Activated naive CD8-positive, alpha-beta T cell treated with anti-CD3 and anti-CD28 coated beads for 36 hours (primary cell): ENCODE measurements around the gene HERC3. TPM values are rescaled to one million over a fixed set of nuclear protein-coding genes. Genes with fewer than 3 reads are reported as not detected.

Experiments used
- DNase-seq: peaks from one replicate; pipeline ENCODE4 v3.0.0; 2021
- H3K27ac Mint-ChIP-seq: one replicate; pipeline ENCODE4 v1.8.0; 2022; ENCODE audit warnings: mild to moderate bottlenecking, moderate library complexity, mixed read lengths
- H3K27me3 Mint-ChIP-seq: one replicate; pipeline ENCODE4 v1.8.0; 2022; ENCODE audit warnings: mild to moderate bottlenecking, mixed read lengths
- H3K36me3 Mint-ChIP-seq: one replicate; pipeline ENCODE4 v1.8.0; 2021; ENCODE audit warnings: mild to moderate bottlenecking, mixed read lengths
- H3K4me1 Mint-ChIP-seq: one replicate; pipeline ENCODE4 v1.8.0; 2021; ENCODE audit warnings: mixed read lengths
- H3K4me3 Mint-ChIP-seq: one replicate; pipeline ENCODE4 v1.8.0; 2022; ENCODE audit warnings: mild to moderate bottlenecking, moderate library complexity, mixed read lengths
- H3K9me3 Mint-ChIP-seq: one replicate; pipeline ENCODE4 v1.8.0; 2022; ENCODE audit warnings: mixed read lengths
- total RNA-seq, 2 experiments: library from RNA; stranded (reverse); gene quantifications; one replicate each; pipeline ENCODE4 v1.2.3, GENCODE V29; 2021

HERC3 gene
- total RNA-seq, 2 experiments from 2014 or later = 39.4 to 42.6 TPM

- Mint-ChIP-seq H3K36me3 (peaks cover 36% of the 10 kb centered on the region), H3K4me3 (no peak overlapping the region), H3K4me1 (peaks cover 24% of the 10 kb centered on the region), H3K9me3 (peaks cover 10% of the 10 kb centered on the region), H3K27me3 (no peaks in the 10 kb centered on the region), H3K27ac (no peak overlapping the region)
- no peak for DNase-seq
Observed at GRCh38 chr4:88621763-88622327, 29.6 kb downstream of the HERC3 start.

DNA sequence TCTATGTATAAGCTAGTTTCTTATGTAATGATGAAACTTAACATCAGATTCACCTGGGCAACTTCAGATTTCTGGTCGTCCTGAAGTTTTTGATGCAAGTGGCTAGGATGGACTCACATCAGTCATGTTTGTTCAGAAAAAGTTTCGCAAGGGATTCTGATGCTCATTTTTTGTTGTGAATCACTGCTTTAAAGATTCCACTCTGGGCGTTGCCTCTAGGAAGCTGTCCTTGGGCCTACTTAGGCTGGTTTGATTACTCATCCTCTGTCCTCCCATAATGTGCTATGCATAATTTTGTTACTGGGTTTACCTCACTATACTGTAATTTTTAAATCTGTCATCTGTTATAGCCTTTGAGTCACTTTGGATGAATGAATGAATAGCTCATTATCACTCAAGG, 30.8 kb downstream of the HERC3 start:
- Mint-ChIP-seq H3K9me3 (peaks cover 10% of the 10 kb centered on the region), H3K27me3 (no peaks in the 10 kb centered on the region), H3K36me3 (peaks cover 36% of the 10 kb centered on the region), H3K4me1 (peaks cover 25% of the 10 kb centered on the region), H3K4me3 (no peak overlapping the region), H3K27ac (no peak overlapping the region)
- no peak for DNase-seq

- DNase-seq = no peak
- Mint-ChIP-seq H3K4me1 (peaks cover 18% of the 10 kb centered on the region), H3K27ac (no peak overlapping the region), H3K27me3 (no peaks in the 10 kb centered on the region), H3K36me3 (peaks cover 36% of the 10 kb centered on the region), H3K4me3 (no peak overlapping the region), H3K9me3 (peaks cover 14% of the 10 kb centered on the region)
Observed at GRCh38 chr4:88628746-88629145, 36.5 kb downstream of the HERC3 start.

DNA sequence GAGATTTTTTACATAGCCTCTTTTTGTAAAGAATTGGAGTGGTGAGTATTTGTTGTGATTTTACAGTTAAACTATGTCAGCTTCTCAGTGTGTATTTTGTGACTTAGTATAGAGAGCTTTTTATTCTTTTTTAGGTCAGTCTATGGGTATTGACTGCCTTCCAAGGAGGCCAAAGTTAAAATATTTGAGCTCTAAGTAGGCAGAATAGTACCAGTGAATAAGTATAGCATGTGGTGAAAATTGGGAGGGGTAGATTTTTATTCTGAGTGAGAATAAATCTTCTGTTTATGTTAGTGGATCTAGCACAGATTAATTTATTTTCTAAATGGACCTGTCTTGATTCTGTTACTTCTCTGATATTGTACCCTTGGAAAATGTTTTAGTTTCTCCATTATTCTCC, 37.5 kb downstream of the HERC3 start:
- H3K36me3 Mint-ChIP-seq = peaks cover 31% of the 10 kb centered on the region
- DNase-seq = no peak
- H3K9me3 Mint-ChIP-seq = peaks cover 8% of the 10 kb centered on the region
- H3K4me1 Mint-ChIP-seq = peaks cover 18% of the 10 kb centered on the region
- H3K27ac Mint-ChIP-seq = no peak overlapping the region
- H3K27me3 Mint-ChIP-seq = no peaks in the 10 kb centered on the region
- H3K4me3 Mint-ChIP-seq = no peak overlapping the region

GRCh38 chr4:88630756-88631155, 38.5 kb downstream of the HERC3 start:
- Mint-ChIP-seq H3K4me1 (peaks cover 16% of the 10 kb centered on the region), H3K4me3 (no peak overlapping the region), H3K36me3 (peaks cover 31% of the 10 kb centered on the region), H3K27me3 (no peaks in the 10 kb centered on the region), H3K27ac (no peak overlapping the region), H3K9me3 (peaks cover 12% of the 10 kb centered on the region)
- DNase-seq = no peak

GRCh38 chr4:88643932-88644331, 51.7 kb downstream of the HERC3 start:
- DNase-seq = no peak
- H3K9me3 Mint-ChIP-seq = peaks cover 21% of the 10 kb centered on the region
- peaks cover 33% of the 10 kb centered on the region for H3K4me1 Mint-ChIP-seq
- H3K27ac Mint-ChIP-seq = no peak overlapping the region
- H3K36me3 Mint-ChIP-seq = peaks cover 14% of the 10 kb centered on the region
- H3K4me3 Mint-ChIP-seq = no peak overlapping the region
- H3K27me3 Mint-ChIP-seq = no peaks in the 10 kb centered on the region

- Mint-ChIP-seq H3K9me3 (peaks cover 8% of the 10 kb centered on the region), H3K36me3 (peaks cover 16% of the 10 kb centered on the region), H3K27me3 (no peaks in the 10 kb centered on the region), H3K4me3 (no peak overlapping the region), H3K4me1 (peaks cover 43% of the 10 kb centered on the region), H3K27ac (no peak overlapping the region)
- DNase-seq = no peak
Observed at GRCh38 chr4:88645994-88646393, 53.7 kb downstream of the HERC3 start.

- Mint-ChIP-seq H3K27me3 (no peaks in the 10 kb centered on the region), H3K4me3 (no peak overlapping the region), H3K9me3 (peaks cover 5% of the 10 kb centered on the region), H3K4me1 (peaks cover 43% of the 10 kb centered on the region), H3K36me3 (peaks cover 16% of the 10 kb centered on the region), H3K27ac (no peak overlapping the region)
- no peak for DNase-seq
Observed at GRCh38 chr4:88646528-88647280, 54.4 kb downstream of the HERC3 start.

DNA sequence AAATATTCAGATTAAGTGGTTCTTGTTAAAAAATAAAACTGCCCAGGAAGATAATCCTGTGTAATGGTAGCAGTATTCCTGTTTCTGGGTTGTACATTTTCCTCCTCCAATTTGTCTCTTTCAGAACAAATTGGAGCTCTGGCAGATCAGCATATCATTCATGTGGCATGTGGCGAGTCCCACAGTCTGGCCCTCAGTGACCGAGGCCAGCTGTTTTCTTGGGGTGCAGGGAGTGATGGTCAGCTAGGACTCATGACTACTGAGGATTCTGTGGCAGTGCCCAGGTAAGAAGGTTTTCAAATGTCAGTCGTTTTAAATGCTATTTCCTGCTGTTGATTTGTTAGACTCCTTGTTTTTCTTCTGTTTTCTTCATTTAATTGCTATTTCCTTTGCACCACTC, 57.4 kb downstream of the HERC3 start:
- H3K9me3 Mint-ChIP-seq = no peaks in the 10 kb centered on the region
- no peak overlapping the region for H3K4me3 Mint-ChIP-seq
- H3K36me3 Mint-ChIP-seq = peaks cover 5% of the 10 kb centered on the region
- no peak for DNase-seq
- peaks cover 53% of the 10 kb centered on the region for H3K4me1 Mint-ChIP-seq
- H3K27me3 Mint-ChIP-seq = no peaks in the 10 kb centered on the region
- no peak overlapping the region for H3K27ac Mint-ChIP-seq

DNA sequence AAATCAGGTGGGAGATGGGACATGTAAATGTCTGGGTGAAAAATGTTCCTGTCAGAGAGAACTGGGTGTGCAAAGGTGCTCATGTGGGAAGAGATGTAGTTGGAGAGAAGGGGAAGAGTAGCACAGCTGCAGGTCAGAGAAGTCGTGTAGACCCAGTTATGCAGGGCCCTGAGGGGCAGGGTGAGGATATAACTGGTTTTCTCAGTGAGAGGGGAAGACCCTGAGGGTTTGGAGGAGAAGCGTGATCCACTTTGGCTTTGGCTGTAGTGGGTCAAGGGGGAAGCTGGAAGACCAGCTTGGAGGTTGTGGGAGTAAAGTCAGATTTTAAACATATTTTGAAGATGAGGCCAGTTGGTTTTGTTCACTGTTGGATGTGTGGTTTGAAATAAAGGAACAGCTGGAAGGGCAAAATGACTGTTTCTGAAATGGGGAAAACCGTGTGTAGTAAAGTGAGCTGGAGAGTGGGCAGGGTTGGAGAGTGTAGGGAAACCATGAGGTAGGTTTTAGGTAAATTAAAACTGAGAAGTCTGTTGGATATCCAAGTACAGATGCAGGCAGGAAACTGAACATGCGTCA, 61.2 kb downstream of the HERC3 start:
- Mint-ChIP-seq H3K27me3 (no peaks in the 10 kb centered on the region), H3K9me3 (no peaks in the 10 kb centered on the region), H3K4me1 (peaks cover 31% of the 10 kb centered on the region), H3K4me3 (no peak overlapping the region), H3K27ac (peak overlapping the region; percentile 1), H3K36me3 (peaks cover 24% of the 10 kb centered on the region)
- DNase-seq = no peak

DNA sequence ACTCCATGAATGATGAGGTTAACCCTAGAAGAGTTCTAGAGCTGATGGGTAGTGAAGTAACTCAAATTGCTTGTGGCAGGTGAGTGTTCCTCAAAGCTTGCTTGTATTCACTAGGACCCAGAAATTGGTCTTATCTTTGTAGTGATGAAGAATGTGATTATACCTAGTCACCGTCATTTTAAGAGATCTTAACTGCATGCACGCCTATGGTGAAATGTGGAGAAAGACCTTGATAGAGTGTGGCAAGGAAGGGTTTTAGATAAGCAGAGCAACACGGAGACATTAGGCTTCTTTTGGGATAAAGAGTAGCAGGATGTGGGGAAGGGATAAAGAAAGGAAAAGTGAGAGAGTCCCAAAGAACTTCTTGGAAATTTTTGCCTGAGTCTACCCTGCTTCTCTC, 62.9 kb downstream of the HERC3 start:
- H3K36me3 Mint-ChIP-seq = peaks cover 21% of the 10 kb centered on the region
- H3K4me1 Mint-ChIP-seq = peaks cover 24% of the 10 kb centered on the region
- no peak for DNase-seq
- no peaks in the 10 kb centered on the region for H3K27me3 Mint-ChIP-seq
- no peak overlapping the region for H3K4me3 Mint-ChIP-seq
- no peak overlapping the region for H3K27ac Mint-ChIP-seq
- no peaks in the 10 kb centered on the region for H3K9me3 Mint-ChIP-seq

DNA sequence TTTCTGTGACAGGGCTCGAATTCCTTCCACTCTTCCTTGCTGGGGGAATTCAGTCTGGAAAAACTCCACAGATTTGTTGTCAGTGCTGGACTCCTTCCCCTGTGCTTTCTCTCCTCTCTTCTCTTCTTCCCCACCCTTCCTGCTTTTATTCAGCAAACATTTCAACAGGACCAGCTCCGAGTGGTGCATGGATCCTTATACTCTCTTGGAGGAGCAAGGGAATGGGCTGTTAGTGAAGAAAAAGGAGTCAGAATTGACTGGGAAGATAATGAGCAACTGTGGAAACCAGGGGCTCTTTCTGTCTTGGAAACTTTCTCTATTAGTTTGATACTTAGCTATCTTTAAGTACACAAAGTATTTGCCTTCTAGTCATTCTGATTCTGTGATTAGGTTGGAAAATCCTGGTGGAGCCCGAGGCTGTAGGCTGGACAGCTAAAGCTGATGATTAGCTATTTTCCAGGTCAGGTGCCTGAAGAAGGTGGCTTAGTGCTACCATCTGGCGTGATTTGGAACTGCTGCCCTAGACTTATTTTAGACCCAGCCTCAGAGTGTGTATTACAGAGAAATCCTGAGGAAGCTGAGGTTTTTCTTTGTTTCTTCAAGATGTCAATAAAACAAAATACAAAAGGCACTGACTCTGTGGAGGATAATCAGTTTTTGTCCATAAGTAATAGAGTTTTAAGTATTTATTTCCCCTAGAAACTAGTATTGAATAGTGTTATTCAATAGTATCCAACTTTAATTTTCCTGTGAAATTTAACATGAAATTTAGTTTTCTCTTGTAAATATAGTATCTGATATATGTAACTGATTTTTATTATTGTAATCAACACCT, 67.0 kb downstream of the HERC3 start:
- H3K27ac Mint-ChIP-seq = no peak overlapping the region
- no peak overlapping the region for H3K4me3 Mint-ChIP-seq
- peaks cover 26% of the 10 kb centered on the region for H3K36me3 Mint-ChIP-seq
- peaks cover 18% of the 10 kb centered on the region for H3K4me1 Mint-ChIP-seq
- no peaks in the 10 kb centered on the region for H3K27me3 Mint-ChIP-seq
- no peaks in the 10 kb centered on the region for H3K9me3 Mint-ChIP-seq
- peak; percentile 11 for DNase-seq

DNA sequence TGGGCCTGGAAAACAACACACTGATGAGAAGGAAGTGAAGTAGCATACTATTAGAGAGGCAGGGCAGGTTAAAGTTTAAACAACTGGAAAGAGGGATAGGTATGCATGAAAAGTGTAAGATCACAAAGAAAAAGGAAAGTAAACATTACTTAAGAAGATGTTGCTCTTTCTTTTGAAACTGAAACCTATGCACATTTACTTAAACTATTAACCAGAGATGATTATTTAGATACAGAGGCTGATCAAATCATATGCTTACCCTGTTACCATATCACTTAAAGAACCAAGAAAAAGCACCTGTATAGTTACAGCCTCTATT, 67.6 kb downstream of the HERC3 start:
- Mint-ChIP-seq H3K9me3 (no peaks in the 10 kb centered on the region), H3K36me3 (peaks cover 26% of the 10 kb centered on the region), H3K4me3 (no peak overlapping the region), H3K27me3 (no peaks in the 10 kb centered on the region), H3K27ac (no peak overlapping the region), H3K4me1 (peaks cover 18% of the 10 kb centered on the region)
- no peak for DNase-seq

DNA sequence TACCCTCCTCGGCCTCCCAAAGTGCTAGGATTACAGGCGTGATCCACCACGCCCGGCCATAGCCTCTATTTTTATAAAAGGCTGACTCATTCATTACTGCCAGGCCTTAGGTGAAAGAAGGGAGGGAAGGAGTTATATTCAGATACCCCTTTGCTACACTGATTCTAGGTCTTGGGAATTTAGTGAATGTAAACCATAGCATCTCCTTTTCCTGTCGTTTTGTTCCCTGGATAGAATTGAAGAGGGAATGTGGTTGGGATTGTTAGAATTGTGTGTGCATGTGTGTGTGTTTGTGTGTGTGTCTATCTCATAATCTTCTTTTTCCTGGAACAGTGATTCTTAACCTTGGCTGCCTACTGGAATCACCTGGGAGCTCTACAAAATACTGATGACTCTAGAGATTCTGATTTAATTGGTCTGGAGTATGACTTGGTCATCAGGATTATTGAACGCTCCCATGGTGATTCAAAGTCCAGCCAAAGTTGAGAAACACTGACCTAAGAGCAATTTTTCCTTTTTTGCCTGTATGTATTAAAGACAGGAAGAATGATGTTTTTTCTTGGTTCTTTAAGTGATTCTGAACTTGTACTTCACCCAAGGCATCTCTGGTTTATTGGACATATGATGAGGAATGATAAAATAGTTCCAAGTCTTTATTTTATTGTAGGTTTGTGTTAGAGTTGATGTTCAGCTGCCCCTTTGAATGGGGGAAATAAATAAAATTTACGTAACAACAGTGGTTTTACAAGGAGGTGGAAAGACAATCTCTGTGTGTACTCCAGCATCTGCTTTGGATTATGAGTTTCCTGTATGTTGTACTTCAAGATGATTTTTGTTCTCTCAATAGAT, 68.4 kb downstream of the HERC3 start:
- DNase-seq = no peak
- H3K36me3 Mint-ChIP-seq = peaks cover 19% of the 10 kb centered on the region
- H3K27ac Mint-ChIP-seq = no peak overlapping the region
- no peak overlapping the region for H3K4me3 Mint-ChIP-seq
- no peaks in the 10 kb centered on the region for H3K27me3 Mint-ChIP-seq
- peaks cover 18% of the 10 kb centered on the region for H3K4me1 Mint-ChIP-seq
- H3K9me3 Mint-ChIP-seq = no peaks in the 10 kb centered on the region
